Measurements from ENCODE around the gene TNNT1.
A peak's percentile ranks its signal among the peaks of the same experiment; 100 is the strongest.
"Not testable (repeated sequence)": the region's sequence is repeated elsewhere in the genome, so short reads cannot be mapped to it uniquely, and the experiment has no call there.

The TNNT1 gene, protein sequence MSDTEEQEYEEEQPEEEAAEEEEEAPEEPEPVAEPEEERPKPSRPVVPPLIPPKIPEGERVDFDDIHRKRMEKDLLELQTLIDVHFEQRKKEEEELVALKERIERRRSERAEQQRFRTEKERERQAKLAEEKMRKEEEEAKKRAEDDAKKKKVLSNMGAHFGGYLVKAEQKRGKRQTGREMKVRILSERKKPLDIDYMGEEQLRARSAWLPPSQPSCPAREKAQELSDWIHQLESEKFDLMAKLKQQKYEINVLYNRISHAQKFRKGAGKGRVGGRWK

DNA sequence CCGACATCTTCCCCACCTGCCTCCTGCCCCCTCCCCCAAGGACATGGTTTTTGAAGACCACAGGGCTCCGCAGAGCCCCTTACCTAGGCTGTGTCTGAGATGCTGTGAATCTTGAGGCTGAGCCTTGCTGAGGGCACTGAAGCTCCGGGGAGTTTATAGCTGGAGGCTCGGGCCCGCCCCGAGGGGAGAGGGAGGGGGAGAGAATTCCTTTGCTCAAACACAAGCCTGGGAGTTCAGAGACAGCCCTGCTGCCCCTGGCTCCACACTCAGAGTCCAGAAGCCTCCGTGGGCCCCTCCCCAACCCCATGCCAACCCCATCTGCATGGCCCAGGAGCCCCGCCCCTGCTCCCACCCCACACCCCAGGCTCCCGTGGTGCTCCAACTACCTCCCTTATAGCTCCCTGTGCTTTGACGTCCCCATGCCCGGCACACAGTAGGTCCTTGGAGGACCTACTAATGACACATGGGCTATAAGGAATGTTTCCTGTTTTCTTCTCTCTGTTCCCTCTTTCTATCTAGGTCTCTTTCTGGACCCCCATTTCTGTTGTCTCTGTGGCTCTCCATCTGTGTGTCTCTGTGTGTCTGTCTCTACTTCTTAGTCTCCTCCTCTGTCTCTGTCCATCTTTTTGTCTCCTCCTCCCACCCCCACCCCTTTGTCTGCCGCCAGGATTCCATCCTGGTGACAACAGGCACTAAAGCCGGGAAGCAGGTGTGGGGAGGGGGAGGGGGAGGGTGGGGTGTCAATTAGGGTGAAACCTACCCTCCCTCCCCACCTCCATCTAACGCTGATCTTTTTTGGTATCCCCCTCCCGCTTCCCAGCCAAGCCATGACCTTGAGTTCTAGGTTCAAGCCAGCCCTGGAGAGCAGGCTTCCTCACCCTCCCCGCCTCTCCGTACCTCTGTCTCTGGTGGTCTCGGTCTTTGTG, at the start of gene TNNT1:
Gene TNNT1 (minus strand): TSS at position 129 of the 926 bp plus-strand sequence. CDS start 2,049 bp downstream, outside the sequence.
- DNase-seq (ENCODE audit: low spot score): no peak

DNA sequence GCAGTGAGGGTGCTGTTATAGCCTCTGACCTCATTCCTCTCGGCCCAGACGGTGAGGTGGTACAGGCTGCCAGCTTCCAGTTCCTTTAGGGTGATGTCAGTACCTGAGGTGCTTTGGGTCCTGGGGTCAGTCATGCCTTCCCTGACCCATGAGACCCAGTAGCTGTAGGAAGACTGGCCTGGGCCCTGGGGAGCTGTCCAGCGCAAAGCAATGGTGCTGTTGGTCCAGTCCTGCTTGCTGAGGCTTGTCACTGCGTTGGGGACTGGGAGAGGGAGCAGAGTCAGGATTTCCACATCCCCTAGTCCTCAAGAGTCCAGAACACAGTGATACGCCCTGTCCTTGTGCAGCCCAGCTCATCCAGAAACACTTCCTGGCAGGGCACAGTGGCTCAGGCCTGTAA, 49.6 kb upstream of the TNNT1 start:
- no peak for DNase-seq (ENCODE audit: low spot score)

DNA sequence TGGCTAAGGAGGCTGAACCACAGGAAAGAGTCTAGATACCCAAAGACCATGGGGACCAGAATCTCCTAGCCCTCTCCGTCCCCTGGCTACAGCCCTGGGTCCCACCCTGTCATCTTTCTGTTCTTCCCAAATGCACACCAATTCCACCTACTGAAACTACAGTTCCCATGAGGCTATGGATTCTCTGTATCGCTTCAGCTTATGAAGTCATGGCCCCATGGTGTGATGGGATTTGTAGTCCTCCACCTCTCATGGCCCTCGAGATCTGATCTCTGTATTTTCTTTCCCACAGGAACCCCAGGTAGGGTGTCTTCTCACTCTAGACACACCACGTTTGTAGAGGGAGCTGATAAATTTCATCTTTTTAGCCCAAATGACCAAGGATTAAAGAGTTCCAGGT, 48.5 kb upstream of the TNNT1 start:
- DNase-seq (ENCODE audit: low spot score): no peak

DNA sequence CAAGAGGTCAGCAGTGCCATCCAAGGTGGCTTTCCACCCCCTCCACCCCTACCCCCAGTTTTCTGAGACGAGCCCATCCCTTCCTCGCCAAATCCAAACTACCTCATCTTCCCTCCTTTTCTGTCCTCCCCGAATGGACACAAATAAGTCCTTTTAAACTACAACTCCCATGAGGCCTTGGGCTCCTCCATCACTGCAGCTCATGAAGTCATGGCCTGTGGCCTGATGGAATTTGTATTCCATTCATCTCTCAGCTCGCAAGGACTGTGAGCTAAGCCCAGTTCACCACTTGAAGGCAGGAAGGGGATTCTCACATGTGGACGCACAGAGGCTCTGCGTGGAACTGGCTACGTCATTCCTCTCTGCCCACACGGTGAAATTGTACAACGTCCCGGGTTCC, 47.8 kb upstream of the TNNT1 start:
- DNase-seq (ENCODE audit: low spot score): no peak

DNA sequence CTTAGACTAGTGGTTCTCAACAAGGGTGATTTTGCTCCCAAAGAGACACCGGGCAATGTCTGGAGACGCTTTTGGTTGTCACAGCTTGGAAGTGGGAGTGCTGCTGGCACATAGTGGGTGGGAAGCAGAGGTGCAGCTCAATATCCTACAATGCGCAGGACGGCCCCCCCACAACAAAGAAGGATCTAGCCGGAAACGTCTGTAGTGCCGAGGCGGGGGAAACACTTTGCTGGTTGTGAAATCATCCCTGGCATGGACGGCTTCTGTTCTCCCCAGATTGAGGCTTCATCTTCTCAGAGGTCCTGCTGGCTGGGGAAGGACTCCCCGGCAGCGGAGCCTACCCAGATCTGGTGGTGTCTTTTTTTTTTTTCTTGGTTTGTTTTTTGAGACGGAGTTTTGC, 44.5 kb upstream of the TNNT1 start:
- DNase-seq (ENCODE audit: low spot score): no peak

DNA sequence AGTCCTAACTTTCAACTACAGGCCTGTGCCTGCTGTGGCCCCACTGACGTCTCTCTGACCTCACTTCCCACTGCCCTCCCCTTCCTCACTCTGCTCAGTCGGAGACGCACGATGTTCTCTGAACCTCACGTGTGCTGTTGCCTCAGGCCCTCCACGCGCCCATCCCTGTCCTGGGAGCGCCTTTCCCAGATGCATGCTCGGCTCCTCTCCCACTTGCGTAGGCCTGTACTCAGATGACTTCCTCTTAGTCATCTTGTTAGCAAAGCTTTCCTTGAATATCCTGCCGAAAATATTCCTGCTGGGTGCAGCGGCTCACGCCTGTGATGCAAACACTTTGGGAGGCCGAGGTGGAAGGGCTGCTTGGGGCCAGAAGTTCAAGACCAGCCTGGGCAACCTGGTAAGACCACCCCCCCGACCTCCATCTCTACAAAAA, 40.4 kb upstream of the TNNT1 start:
- DNase-seq (ENCODE audit: low spot score): peak; percentile 81

DNA sequence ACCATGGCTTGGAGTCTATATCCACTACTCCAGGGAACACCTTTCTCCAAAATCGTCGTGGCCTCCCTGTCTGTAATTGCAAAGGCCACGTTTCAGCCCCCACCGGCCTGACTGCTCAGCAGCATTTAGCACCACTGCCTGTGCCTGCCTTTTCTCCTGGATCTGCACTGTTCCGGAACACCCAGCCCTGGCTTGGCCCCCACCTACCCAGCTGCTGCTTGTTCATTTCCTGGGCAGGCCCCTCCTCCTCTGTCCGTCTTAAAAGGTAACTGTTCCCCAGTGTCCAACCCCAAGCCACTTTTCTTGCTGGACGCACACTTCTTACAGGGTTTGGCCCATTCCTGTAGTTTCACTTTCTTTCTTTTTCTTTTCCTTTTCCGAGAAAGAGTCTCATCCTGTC, 39.6 kb upstream of the TNNT1 start:
- no peak for DNase-seq (ENCODE audit: low spot score)

DNA sequence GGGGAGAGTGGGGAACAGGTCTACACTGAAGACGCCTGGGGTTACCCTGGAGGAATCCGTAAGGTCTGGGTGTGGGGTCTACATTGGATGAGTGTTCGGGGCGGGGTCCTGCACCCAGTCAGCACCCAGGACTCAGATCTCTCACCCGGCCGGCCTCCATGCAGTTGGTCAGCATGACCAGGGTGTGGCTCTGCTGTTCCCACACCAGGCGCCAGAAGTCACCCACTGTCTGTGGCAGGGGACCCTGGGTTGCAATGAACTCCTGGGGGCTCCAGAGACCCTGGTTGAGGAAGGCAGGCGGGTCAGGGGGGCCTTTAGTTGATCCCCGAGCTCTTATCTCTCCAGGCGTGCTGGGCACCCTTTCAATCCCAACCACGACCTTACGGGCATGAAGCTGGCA, 37.1 kb upstream of the TNNT1 start:
- DNase-seq (ENCODE audit: low spot score): no peak

DNA sequence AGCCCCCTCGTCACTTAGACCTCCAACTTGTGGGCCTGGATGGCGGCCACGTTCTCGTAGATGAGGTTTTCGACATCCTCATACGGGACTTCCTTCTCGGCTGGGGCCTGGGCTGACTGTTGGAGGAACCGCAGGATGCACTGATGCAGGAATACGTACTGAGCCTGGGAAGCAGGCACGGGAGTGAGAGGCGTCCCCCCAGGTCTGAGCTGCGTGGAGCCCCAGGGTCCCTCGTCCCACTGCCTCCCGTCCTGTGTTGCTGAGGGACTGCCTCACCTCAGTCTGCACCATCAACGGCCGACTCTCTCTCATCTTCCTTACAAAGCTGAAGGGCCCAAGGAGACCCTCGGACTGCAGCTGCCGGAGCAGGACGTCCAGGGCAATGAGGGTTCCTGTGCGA, 32.7 kb upstream of the TNNT1 start:
- no peak for DNase-seq (ENCODE audit: low spot score)

DNA sequence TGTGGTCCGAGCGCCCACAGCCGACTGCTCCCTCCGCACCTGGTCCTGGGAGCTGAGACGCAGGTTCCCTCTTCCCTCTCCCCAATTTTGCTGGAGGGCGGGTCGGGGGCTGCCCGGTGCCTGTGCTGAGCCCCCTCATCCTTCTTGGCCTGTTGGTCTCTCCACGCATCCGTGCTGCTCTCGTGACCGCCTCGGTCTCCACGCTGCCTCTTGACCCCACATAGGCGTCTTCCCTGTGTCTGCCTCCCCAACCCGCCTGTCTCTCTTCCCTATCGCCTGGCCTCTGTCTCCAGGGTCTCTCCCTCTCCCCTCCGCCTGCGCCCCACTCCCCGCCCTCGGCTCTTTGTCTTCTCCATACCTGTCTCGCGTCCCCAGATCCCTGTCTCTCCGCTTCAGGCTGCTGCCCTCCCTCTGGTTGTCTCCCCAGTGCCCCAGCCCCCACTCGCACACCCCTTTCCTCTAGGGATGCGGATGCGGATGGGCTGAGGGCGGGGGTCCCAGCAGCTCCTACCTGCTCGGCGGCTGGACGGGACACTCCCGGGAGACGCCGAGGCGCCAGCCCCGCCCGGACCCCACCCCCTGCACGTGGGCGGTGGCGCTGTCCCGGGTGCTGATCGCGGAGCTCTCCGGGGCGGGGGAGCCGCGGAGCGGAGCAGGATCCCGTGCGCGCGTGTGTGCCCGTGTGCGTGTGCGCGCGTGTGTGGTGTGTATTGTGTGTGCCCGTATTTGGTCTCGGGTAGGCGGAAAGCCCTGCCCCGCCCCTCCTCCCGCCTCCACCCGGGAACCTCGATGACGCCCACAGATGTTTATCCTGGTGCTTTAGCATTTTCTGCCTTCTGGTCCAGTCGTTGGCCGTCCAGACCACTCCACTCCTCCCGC, 30.8 kb upstream of the TNNT1 start, which contains the start of gene SYT5:
Gene SYT5 (minus strand): TSS at position 684 of the 879 bp plus-strand sequence. CDS start 1,248 bp downstream, outside the sequence.
- DNase-seq (ENCODE audit: low spot score): peak; percentile 66

DNA sequence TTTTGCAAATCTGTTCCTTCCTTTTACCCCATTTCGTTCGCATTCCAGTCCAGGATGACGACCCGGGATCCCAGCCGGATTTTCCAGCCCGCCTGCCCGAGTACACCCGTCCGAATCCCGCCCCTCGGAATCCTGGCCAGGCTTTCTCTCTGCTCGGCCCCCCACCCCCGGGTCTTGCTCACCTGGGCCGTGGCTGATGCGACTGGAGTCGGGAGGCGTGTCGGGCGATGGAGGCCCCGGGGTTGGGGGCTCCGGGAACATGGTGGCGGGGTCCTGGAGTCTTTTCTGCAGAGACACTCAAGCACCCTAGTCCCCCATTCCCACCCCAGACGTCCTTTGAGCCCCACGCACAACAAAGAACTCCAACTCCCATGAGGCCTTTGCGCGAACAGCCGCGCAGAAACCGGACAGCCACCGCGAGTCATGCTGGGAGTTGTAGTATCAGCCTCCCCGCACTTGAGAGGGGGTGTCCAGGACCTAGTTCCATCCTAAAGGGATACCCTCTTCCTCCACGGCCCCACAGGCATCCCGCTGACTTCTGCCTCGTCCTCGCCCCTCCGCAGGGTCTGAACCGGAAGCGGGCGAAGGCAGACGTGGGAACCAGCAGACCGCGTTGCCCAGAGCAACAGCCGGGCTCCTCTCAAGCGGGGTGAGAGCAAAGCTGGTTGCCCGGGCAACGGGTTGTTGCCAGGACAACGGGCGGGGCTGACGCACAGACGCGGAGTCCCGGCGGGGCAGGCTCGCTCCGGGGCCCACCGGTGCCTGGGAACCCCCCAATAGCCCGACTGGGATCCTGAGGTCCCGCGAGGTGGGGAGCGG, 30.0 kb upstream of the TNNT1 start:
- DNase-seq (ENCODE audit: low spot score): peak; percentile 86

DNA sequence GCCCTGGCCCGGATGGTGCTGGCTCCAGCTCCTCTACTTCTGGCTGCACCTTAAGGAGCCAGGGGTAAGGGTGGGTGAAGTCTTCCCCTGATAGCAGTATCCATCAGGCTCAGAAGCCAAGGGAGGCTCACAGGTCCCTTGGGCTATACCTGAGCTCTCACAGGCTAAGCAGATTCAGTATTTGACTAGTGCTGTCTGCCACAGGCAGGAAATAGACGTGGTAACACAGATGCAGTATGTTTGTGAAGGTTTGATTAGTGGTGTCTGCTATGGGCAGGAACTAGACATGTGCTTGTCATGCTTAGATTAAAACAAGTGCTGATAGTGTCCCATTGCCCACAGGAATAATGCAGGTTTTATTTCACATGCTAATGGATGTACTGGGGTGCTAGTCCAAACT, 27.1 kb upstream of the TNNT1 start:
- no peak for DNase-seq (ENCODE audit: low spot score)

DNA sequence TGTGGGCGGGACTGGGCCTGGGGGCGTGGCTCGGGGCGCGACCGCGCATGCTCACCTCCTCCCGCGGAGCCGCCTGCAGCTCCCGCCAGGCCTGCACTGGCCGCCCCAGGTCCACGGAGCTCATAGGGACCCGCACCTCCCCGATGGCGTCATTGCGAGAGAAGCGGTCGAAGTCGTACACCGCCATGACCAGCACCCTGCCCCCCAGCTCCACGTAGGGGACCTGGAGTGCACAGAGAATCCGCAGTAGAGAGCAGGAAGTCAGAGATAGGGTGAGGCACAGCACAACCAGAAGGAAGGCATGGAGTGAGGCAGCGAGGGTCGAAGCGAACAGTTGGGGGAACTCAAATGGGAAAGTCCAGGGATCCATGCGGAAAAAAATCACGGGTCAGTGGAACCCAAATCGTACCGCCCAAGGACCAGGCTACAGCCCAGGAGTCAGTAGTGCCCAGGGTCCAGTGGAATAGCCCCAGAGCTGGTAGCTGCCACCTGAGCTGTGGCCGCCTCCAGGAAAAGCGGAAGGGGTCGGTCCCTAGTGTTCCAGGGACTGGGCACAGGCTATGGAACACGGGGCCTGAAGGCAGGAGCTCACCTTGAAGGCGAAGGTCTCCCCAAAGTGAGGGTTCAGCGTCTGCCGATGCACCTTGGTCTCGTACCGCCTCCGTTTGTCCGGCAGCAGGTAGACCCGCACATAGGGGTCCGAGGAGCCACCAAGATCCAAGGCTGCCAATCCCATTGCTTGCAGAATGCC, 26.3 kb upstream of the TNNT1 start:
- DNase-seq (ENCODE audit: low spot score): no peak

DNA sequence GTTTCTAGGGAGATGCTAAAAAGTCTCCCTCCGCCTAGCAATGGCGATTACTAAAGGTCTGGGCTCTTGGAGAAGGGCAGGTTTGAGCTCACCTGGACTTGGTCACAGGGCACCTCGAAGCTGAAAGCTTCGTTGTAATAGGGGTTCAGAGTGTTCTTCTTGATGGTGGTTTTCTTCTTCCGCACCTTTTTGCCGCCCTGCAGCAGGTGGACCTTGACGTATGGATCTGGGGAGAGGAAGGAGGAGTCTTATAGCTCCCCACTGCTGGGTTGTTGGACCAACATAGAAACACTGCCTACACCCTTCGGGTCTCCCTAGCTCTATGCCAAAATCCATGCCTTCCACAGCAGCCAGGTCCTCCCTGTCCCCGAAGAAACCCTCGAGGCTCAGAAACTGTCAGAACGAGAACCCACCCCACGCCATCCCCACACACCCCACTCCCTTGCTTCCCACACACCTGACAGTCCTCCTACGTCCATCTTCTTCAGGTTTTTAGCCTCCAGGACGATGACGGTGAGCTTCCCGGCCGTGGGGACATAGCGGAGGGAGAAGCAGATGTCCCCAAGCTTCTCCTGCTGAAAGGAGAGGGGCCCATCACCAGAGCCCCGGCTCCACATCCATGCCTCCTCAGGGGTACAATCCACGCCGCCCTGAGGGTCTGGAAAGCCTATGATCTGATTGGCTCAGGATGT, 25.6 kb upstream of the TNNT1 start:
- DNase-seq (ENCODE audit: low spot score): no peak

DNA sequence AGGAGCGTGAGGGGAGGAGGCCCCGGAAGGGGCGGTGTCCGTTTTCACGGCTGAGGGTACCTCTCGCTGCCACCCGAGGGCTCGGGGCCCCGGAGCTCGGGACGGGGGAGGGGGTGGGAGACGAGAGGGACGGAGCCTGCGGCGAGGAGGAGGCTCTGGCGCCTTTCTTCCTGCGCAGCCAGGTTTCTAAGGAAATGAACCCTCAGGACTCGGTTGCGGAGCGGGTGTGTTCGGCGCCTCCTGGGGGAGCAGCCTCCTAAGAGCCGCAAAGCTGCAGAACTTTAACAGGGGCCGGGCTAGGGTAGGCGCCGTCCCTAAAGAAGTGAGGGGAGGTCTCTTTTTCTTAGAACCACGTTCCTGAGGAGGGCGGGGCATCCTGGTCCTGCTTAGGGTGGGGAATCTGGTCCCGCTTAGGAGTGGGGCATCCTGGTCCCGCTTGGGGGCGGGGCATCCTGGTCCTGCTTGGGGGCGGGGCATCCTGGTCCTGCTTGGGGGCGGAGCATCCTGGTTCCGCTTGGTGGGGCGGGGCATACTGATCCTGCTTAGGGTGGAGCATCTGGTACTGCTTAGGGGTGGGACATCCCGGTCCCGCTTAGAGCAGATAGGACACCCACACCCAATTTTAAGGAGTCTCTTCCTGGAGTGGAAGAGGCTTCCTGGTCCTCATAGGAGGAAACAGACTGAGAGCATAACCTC, 24.9 kb upstream of the TNNT1 start:
- DNase-seq (ENCODE audit: low spot score): peak; percentile 93

DNA sequence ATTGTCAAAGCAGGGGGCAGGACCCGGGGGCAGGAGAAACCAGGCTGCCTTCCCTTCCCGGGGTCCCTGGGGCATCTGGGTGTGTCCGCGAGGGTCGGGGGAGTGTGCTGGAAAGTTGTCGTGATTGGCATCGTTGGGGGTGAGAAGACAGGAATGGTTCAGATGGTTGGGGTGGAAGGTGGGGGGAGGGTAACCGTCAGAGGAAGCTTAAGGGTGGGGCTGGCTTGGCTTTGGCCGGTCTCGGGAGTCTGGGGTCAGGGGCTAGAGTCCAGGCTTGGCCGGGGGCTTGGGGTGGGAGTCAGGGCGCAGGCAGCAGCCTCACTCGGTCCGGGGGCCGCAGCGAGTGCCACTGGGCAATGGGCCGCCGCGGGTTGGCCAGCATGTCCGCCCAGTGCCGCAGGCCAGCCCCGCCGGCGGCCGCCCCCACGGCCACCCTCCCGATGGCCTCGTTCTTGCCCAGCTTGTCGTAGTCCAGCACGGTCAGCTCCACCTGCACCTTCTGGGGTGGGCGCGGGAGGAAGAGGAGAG, 24.2 kb upstream of the TNNT1 start:
- no peak for DNase-seq (ENCODE audit: low spot score)

DNA sequence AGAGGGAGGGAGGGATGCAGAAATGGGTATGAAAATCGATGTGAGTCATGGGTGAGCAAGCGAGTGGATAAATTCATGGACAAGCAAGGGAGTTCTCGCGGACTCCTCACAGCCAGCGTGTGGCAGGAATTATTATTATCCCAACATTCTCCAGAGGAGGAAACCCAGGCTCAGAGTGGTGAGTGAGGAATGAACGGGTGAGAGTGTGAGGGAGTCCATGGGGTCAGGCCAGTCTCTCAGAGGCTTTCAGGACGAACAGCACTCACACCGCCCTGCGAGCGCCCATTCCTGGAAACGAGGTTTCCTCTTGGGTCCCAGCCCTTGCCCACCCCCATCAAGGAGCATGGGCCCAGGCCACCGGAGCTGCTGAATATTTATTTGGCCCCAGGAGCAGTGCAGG, 23.7 kb upstream of the TNNT1 start:
- peak; percentile 76 for DNase-seq (ENCODE audit: low spot score)

DNA sequence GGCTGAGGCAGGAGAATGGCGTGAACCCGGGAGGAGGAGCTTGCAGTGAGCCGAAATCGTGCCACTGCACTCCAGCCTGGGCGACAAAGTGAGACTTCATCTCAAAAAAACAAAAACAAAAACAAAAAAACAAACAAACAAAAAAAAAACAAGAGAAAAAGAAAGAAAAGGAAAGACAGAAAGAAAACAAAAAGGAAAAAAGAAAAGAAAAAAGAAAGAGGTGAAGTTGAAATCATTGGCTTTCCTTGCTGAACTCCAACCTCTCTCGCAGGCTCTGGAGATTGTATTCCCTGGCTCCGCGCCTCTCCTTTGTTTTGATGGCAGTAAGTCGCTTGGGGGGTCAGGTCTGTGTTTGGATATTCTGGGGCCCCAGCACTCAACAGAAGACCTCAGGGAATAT, 23.3 kb upstream of the TNNT1 start:
- not testable (repeated sequence) for DNase-seq (ENCODE audit: low spot score)

DNA sequence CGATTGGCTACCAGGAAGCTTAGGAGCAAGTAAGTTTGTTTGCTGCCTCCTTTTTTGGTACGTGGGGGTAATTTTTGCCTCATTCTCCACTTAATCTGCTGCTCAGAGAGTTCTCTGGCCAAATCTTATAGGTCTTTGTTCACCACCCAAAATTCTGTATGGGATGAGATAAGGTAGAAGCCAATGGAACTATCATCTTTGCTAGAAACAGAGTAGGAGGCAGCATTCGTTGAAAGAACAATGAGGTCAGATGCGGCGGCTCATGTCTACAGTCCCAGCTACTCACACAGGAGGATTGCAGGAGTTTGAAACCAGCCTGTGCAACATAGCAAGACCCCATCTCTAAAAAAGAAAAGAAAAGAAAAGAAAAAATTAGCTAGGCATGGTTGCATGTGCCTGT, 22.4 kb upstream of the TNNT1 start:
- no peak for DNase-seq (ENCODE audit: low spot score)
